PFSK-1 (cell line): Measurements from ENCODE around the gene ACRV1.

Experiments used
- REST ChIP-seq, 2 experiments: IDR thresholded peaks; 2 replicates each; pipeline versions ENCODE4 v1.6.1 to v1.8.0; 2011 to 2012; ENCODE audit warnings: low read depth in 2 of 2, low read length in 2 of 2, control low read depth in 1 of 2, inconsistent platforms in 1 of 2, mild to moderate bottlenecking in 1 of 2, moderate library complexity in 1 of 2; ENCODE audit not compliant: insufficient read depth in 1 of 2
- SIN3A ChIP-seq: IDR thresholded peaks from 2 replicates; pipeline ENCODE4 v1.6.1; 2012; ENCODE audit warnings: mild to moderate bottlenecking, low read length, moderate library complexity, borderline replicate concordance; ENCODE audit not compliant: insufficient read depth

- TF ChIP-seq SIN3A (no peak), REST (IDR thresholded peaks at IDR 0.05; ENCODE audit: insufficient read depth in 1 of 2, low read depth in 2 of 2, low read length in 2 of 2) (no peak)
Observed at GRCh38 chr11:125675196-125675595, 5.5 kb downstream of the ACRV1 start.
